ENCODE measurements around the gene MTX1.
"Not testable (repeated sequence)": the region's sequence is repeated elsewhere in the genome, so short reads cannot be mapped to it uniquely, and the experiment has no call there.

GRCh38 chr1:155231302-155231701 is 22.8 kb downstream of the MTX1 start:
- not testable (repeated sequence) for TF ChIP-seq CHD7 (IDR thresholded peaks at IDR 0.05; ENCODE audit: low read depth, low read length); POLR2A (conservative IDR thresholded peaks at IDR 0.05); CTCF (IDR thresholded peaks at IDR 0.05 in 2 of 3, conservative IDR thresholded peaks at IDR 0.05 in 1 of 3; ENCODE audit: insufficient read depth in 2 of 3, low read depth in 1 of 3, low read length in 3 of 3); ARID1B (IDR thresholded peaks at IDR 0.05); BACH1 (tag; IDR thresholded peaks at IDR 0.05)

All from K562 (cell line).